8988T (cell line): Measurements from ENCODE around the gene GNA15.
"Not testable (repeated sequence)": the region's sequence is repeated elsewhere in the genome, so short reads cannot be mapped to it uniquely, and the experiment has no call there.

ENCODE experiments used
- DNase-seq: peaks from one replicate; pipeline ENCODE4 v3.0.0; 2011

The GNA15 gene

GRCh38 chr19:3178377-3178972, 42.6 kb downstream of the GNA15 start, which contains the start of gene S1PR4:
Gene S1PR4 (plus strand): TSS chr19:3178769. CDS start chr19:3178793, 24 bp downstream.
- no peak for DNase-seq

- DNase-seq: no peak
Measured at GRCh38 chr19:3178973-3179738, 43.3 kb downstream of the GNA15 start.

DNA sequence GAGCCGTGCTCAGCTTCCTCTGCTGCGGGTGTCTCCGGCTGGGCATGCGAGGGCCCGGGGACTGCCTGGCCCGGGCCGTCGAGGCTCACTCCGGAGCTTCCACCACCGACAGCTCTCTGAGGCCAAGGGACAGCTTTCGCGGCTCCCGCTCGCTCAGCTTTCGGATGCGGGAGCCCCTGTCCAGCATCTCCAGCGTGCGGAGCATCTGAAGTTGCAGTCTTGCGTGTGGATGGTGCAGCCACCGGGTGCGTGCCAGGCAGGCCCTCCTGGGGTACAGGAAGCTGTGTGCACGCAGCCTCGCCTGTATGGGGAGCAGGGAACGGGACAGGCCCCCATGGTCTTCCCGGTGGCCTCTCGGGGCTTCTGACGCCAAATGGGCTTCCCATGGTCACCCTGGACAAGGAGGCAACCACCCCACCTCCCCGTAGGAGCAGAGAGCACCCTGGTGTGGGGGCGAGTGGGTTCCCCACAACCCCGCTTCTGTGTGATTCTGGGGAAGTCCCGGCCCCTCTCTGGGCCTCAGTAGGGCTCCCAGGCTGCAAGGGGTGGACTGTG, 44.0 kb downstream of the GNA15 start:
- DNase-seq: no peak

GRCh38 chr19:3183721-3184641, 48.1 kb downstream of the GNA15 start:
- no peak for DNase-seq

DNA sequence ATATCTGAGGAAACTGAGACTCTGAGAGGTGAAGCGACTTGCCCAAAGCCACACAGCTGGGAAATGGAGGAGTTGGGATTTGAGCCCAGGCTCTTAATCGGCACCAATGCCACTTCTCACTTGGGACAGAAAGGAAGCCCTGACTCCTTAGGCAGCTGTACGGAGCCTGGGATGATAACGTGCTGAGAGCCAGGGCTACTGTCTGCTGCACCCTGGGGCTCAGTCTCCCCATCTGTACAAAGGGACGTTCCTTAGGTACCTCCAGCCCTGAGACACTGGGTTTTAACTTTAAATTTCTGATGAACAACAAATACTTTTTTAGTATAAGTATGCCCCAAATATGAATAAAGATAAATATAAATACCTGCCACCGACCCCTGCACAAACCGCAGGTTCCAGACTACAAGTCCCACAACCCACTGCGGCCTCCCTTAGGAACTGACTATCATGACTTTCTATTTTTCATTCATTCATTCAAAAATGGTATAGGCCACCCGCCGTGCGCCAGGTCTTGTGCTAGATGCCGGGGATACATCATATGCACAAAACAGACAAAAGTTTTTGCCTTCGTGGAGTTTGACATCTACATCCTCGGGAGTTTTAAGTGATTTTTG, 49.1 kb downstream of the GNA15 start:
- DNase-seq: no peak

GRCh38 chr19:3185461-3186159, 49.8 kb downstream of the GNA15 start, which contains the start of gene NCLN:
Gene NCLN (plus strand): TSS chr19:3185930. CDS start chr19:3186031, 101 bp downstream.
- DNase-seq: no peak

DNA sequence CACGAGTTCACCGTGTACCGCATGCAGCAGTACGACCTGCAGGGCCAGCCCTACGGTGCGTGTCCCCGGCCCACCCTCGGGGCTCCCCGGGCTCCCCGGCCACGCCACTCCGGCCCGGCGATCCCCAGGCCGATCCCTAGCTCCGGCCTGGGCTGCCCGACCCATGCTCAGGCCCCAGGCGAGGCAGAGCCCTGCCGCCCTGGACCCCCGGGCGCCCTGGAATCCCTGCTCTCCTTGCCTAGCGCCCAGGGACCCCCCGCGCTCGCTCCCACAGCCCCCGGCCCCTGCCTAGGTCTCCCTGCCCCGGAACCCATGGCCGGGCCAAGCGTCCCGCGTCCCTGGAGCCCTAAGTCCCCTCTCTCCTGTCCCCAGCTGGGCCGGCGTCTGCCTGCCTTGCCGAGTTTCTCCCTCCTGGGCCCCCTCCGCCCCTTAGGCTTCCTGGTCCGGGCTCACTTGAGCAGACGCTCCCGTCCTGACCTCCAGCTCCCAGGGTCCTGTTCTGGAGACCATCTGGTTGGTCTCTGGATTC, 50.4 kb downstream of the GNA15 start:
- no peak for DNase-seq

GRCh38 chr19:3186891-3187661, 51.2 kb downstream of the GNA15 start:
- DNase-seq: no peak

DNA sequence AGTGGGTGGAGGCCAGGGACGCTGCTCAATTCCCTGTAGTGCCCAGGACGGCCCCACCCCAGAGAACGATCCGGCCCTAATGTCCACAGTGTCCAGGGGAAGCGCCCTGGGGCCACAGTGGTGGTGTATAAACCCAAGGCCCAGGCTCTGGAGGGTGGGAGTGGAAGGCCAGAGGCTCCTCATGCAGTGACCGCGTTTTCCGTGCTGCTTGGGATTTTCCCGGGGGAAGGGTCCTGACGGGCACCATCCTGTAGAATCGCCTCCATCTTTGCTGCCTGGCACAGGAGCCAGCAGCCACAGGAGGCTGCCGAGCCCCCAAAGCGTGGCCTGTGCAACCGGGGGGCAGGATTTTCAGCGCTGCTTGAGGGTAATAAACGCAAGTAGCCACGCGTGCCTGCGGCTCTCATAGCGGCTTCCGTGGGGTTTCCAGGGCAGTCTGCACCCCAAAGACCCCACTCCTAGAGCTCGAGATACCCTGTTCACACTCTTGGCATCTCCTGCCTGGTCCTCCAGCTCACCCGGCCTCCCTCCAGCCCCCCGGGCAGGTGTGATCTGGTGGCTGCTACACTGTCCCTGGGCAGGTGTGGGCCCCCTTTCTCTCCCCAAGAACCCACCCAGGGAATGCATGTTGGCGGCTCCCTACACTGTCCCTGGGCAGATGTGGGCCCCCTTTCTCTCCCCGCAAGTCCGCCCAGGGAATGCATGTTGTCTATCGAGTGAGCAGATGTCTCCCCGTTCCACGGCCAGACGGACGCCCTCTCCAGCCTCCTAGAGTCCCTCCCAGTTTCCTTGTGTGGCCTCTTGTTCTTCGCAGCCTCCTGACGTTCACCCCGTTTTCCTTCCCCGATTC, 52.1 kb downstream of the GNA15 start:
- no peak for DNase-seq

- DNase-seq: no peak
Measured at GRCh38 chr19:3188627-3189596, 53.1 kb downstream of the GNA15 start.

DNA sequence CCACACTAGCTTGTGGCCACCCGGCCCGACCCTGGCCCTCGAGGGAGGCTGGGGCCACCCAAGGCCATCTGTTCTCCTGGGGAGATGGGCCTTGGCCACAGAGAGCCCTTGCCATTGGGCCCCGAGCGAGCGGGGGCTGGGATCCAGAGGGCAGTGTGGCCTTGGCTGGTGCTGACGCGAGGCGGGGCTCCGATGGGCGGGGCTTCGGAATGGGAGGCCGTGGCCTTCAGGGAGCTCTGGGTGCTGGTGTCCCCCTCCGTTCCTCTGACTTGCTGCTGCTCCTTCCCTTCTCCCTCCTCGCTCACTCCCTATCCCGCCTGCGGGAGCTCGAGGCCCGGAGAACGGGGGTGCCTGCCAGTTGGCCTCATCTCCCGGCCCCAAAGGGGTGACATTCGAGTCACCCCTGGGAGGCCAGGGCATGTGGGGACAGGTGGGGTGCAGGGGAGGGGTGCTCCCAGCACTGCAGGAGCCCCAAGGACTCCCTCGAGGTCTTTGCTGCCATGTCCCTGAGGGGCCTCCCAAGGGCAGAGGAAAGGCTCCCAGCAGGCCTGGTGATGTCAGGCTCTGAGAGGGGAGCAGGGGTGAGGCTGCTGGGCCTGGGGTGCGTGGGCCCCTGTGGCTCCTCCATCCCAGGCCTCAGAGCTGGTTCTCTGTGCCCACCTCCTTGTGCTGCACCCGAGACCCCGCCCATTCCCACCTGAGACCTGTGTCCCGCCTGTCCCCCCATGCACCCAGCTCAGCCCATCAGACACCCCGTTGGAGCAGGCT, 54.1 kb downstream of the GNA15 start:
- no peak for DNase-seq

GRCh38 chr19:3190470-3190770, 54.6 kb downstream of the GNA15 start:
- no peak for DNase-seq

DNA sequence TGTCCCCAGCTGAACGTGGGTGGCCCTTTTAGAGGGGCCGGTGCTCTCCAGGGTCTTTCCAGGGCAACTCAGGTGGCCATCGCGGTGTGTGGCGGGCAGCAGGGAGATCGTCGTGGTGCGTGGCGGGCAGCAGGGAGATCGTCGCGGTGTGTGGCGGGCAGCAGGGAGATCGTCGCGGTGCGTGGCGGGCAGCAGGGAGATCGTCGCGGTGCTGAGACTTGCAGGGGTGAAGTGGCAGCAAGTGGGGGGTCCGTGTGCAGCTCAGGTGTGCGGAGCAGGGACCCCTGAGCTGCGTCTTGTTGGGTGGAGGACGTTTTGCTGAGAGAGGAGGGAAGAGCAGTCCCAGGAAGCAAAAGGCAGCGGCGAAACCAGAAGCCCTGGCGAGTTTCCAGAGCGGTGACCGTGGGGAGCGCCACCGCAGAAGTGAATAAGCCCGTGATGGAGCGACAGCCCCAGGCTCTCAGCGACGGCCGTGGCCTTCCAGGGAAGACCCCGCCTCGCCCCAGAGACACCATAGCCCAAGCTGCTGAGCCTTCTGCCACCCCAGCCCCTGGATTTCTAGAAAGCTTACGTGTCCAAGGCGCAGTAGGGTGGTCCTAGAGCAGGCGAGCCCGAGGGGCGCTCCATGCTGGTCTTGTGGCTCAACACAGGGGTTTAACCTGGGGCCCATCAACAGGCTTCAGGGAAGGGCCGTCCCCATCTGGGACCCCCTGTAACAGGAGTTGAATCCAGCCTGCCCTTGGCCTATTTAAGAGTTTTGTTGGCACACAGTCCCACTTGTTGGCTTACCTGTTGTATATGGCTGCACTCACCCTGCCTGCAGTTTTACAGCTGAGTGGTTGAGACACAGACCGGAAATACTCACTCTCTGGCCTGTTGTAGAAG, 55.3 kb downstream of the GNA15 start:
- no peak for DNase-seq

GRCh38 chr19:3191806-3192104, 55.9 kb downstream of the GNA15 start:
- DNase-seq: not testable (repeated sequence)

DNA sequence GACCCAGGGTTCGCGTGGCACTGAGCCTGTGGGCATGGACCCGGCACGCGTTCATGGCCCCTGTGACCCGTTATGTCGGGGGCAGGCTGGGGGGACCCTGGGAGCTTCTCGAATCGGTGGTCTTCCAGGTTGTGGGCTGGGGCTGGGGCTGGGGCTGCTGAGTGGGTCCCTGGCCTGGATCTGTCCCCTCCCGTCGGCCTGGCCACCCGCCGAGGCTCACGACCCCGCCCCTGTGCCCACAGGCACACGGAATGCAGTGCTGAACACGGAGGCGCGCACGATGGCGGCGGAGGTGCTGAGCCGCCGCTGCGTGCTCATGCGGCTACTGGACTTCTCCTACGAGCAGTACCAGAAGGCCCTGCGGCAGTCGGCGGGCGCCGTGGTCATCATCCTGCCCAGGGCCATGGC, 56.4 kb downstream of the GNA15 start:
- DNase-seq: no peak

DNA sequence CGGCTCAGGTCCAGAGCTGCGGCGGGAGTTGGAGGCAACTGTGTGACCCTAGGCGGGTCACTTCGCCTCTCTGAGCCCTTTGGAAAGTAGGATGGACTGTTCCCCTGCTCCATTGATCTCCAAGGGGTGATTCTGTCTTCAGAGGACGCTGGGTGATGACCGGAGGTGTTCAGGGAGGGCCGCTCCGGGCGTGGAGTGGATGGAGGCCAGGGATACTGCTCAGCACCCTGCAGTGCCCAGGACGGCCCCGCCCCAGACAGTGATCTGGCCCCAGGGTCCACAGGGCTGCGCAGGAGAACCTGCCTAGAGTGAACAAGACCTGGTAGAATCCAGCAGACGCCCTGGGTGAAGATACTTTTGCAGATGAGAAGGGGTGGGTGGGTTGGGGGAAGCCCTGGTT, 56.9 kb downstream of the GNA15 start:
- DNase-seq: no peak
